GM12891 (cell line): Measurements from ENCODE around the gene PAPSS2.

Source experiments
- POLR2A ChIP-seq: IDR thresholded peaks from 2 replicates; pipeline ENCODE4 v1.6.1; 2011; ENCODE audit warnings: low read depth, low read length, control low read depth
- SPI1 ChIP-seq: IDR thresholded peaks from 2 replicates; pipeline ENCODE4 v1.6.1; 2011; ENCODE audit warnings: low read depth, low read length, control low read depth

GRCh38 chr10:87643920-87644319, 15.8 kb upstream of the PAPSS2 start:
- 0 out of 2 replicates have a peak, but pooled peaks have one; percentile 2 for TF ChIP-seq SPI1
- TF ChIP-seq POLR2A: no peak
